ENCODE data around the gene RER1.
A peak's percentile ranks its signal among the peaks of the same experiment; 100 is the strongest.

RER1 gene

GRCh38 chr1:2377751-2378440, 13.7 kb upstream of the RER1 start:
- Histone ChIP-seq H3K9me3 (ENCODE audit: control insufficient read depth in 5 of 5, low read length in 5 of 5) (no peaks in the 10 kb centered on the region), H3K9ac (ENCODE audit: low read length in 5 of 5) (no peak overlapping the region), H3K36me3 (ENCODE audit: control insufficient read depth in 5 of 5, insufficient read depth in 5 of 5, low read length in 5 of 5) (no peaks in the 10 kb centered on the region), H3K27ac (ENCODE audit: low read depth, low read length) (no peak overlapping the region), H3K4me3 (ENCODE audit: low read depth in 1 of 5, low read length in 5 of 5) (no peak overlapping the region), H3K27me3 (ENCODE audit: control insufficient read depth in 5 of 5, insufficient read depth in 4 of 5, low read length in 5 of 5) (no peaks in the 10 kb centered on the region), H3K4me1 (ENCODE audit: control insufficient read depth in 5 of 5, insufficient read depth in 5 of 5, low read length in 5 of 5) (peaks cover 0 to 18% (median 14%) of the 10 kb centered on the region in 5 donors)

- Histone ChIP-seq H3K4me3 (ENCODE audit: low read depth in 1 of 5, low read length in 5 of 5) (no peak overlapping the region), H3K9ac (ENCODE audit: low read length in 5 of 5) (no peak overlapping the region), H3K9me3 (ENCODE audit: control insufficient read depth in 5 of 5, low read length in 5 of 5) (no peaks in the 10 kb centered on the region), H3K27ac (ENCODE audit: low read depth, low read length) (no peak overlapping the region), H3K4me1 (ENCODE audit: control insufficient read depth in 5 of 5, insufficient read depth in 5 of 5, low read length in 5 of 5) (peaks cover 0 to 18% (median 14%) of the 10 kb centered on the region in 5 donors), H3K27me3 (ENCODE audit: control insufficient read depth in 5 of 5, insufficient read depth in 4 of 5, low read length in 5 of 5) (no peaks in the 10 kb centered on the region), H3K36me3 (ENCODE audit: control insufficient read depth in 5 of 5, insufficient read depth in 5 of 5, low read length in 5 of 5) (no peaks in the 10 kb centered on the region)
Observed at GRCh38 chr1:2378441-2378851, 13.2 kb upstream of the RER1 start.

GRCh38 chr1:2378956-2379732, 12.5 kb upstream of the RER1 start:
- H3K27ac ChIP-seq (ENCODE audit: low read depth, low read length) = no peak overlapping the region
- no peaks in the 10 kb centered on the region for H3K9me3 ChIP-seq (ENCODE audit: control insufficient read depth in 5 of 5, low read length in 5 of 5)
- H3K4me3 ChIP-seq (ENCODE audit: low read depth in 1 of 5, low read length in 5 of 5) = no peak overlapping the region

GRCh38 chr1:2379733-2380404, 11.8 kb upstream of the RER1 start:
- no peak overlapping the region for H3K27ac ChIP-seq (ENCODE audit: low read depth, low read length)
- H3K9me3 ChIP-seq (ENCODE audit: control insufficient read depth in 5 of 5, low read length in 5 of 5) = no peaks in the 10 kb centered on the region
- no peaks in the 10 kb centered on the region for H3K27me3 ChIP-seq (ENCODE audit: control insufficient read depth in 5 of 5, insufficient read depth in 4 of 5, low read length in 5 of 5)
- no peaks in the 10 kb centered on the region for H3K36me3 ChIP-seq (ENCODE audit: control insufficient read depth in 5 of 5, insufficient read depth in 5 of 5, low read length in 5 of 5)
- no peak overlapping the region for H3K4me3 ChIP-seq (ENCODE audit: low read depth in 1 of 5, low read length in 5 of 5)
- H3K4me1 ChIP-seq (ENCODE audit: control insufficient read depth in 5 of 5, insufficient read depth in 5 of 5, low read length in 5 of 5) = peaks cover 0 to 18% (median 14%) of the 10 kb centered on the region in 5 donors
- no peak overlapping the region for H3K9ac ChIP-seq (ENCODE audit: low read length in 5 of 5)

More at GRCh38 chr1:2378956-2379732, 12.5 kb upstream of the RER1 start:
- Histone ChIP-seq H3K36me3 (ENCODE audit: control insufficient read depth in 5 of 5, insufficient read depth in 5 of 5, low read length in 5 of 5) (no peaks in the 10 kb centered on the region), H3K27me3 (ENCODE audit: control insufficient read depth in 5 of 5, insufficient read depth in 4 of 5, low read length in 5 of 5) (no peaks in the 10 kb centered on the region), H3K9ac (ENCODE audit: low read length in 5 of 5) (no peak overlapping the region), H3K4me1 (ENCODE audit: control insufficient read depth in 5 of 5, insufficient read depth in 5 of 5, low read length in 5 of 5) (peaks cover 0 to 18% (median 14%) of the 10 kb centered on the region in 5 donors)

GRCh38 chr1:2380816-2381591, 10.6 kb upstream of the RER1 start:
- Histone ChIP-seq H3K27ac (ENCODE audit: low read depth, low read length) (no peak overlapping the region), H3K9me3 (ENCODE audit: control insufficient read depth in 5 of 5, low read length in 5 of 5) (no peaks in the 10 kb centered on the region), H3K9ac (ENCODE audit: low read length in 5 of 5) (peak overlapping the region in 1 of 5 donors; percentile 25), H3K36me3 (ENCODE audit: control insufficient read depth in 5 of 5, insufficient read depth in 5 of 5, low read length in 5 of 5) (no peaks in the 10 kb centered on the region), H3K4me3 (ENCODE audit: low read depth in 1 of 5, low read length in 5 of 5) (no peak overlapping the region), H3K4me1 (ENCODE audit: control insufficient read depth in 5 of 5, insufficient read depth in 5 of 5, low read length in 5 of 5) (peaks cover 0 to 18% (median 14%) of the 10 kb centered on the region in 5 donors), H3K27me3 (ENCODE audit: control insufficient read depth in 5 of 5, insufficient read depth in 4 of 5, low read length in 5 of 5) (no peaks in the 10 kb centered on the region)

GRCh38 chr1:2381741-2382620, 9.7 kb upstream of the RER1 start:
- Histone ChIP-seq H3K4me3 (ENCODE audit: low read depth in 1 of 5, low read length in 5 of 5) (no peak overlapping the region), H3K27ac (ENCODE audit: low read depth, low read length) (no peak overlapping the region), H3K9ac (ENCODE audit: low read length in 5 of 5) (no peak overlapping the region), H3K36me3 (ENCODE audit: control insufficient read depth in 5 of 5, insufficient read depth in 5 of 5, low read length in 5 of 5) (peaks cover 0 to under 1% (median 0%) of the 10 kb centered on the region in 5 donors), H3K9me3 (ENCODE audit: control insufficient read depth in 5 of 5, low read length in 5 of 5) (no peaks in the 10 kb centered on the region), H3K27me3 (ENCODE audit: control insufficient read depth in 5 of 5, insufficient read depth in 4 of 5, low read length in 5 of 5) (no peaks in the 10 kb centered on the region), H3K4me1 (ENCODE audit: control insufficient read depth in 5 of 5, insufficient read depth in 5 of 5, low read length in 5 of 5) (peaks cover 0 to 18% (median 14%) of the 10 kb centered on the region in 5 donors)

GRCh38 chr1:2382621-2383361, 8.8 kb upstream of the RER1 start:
- peaks cover 0 to 7% (median 3%) of the 10 kb centered on the region in 5 donors for H3K36me3 ChIP-seq (ENCODE audit: control insufficient read depth in 5 of 5, insufficient read depth in 5 of 5, low read length in 5 of 5)
- no peaks in the 10 kb centered on the region for H3K27me3 ChIP-seq (ENCODE audit: control insufficient read depth in 5 of 5, insufficient read depth in 4 of 5, low read length in 5 of 5)
- no peak overlapping the region for H3K4me3 ChIP-seq (ENCODE audit: low read depth in 1 of 5, low read length in 5 of 5)
- H3K27ac ChIP-seq (ENCODE audit: low read depth, low read length) = no peak overlapping the region
- no peak overlapping the region for H3K9ac ChIP-seq (ENCODE audit: low read length in 5 of 5)
- H3K4me1 ChIP-seq (ENCODE audit: control insufficient read depth in 5 of 5, insufficient read depth in 5 of 5, low read length in 5 of 5) = peaks cover 0 to 18% (median 14%) of the 10 kb centered on the region in 5 donors
- H3K9me3 ChIP-seq (ENCODE audit: control insufficient read depth in 5 of 5, low read length in 5 of 5) = no peaks in the 10 kb centered on the region

GRCh38 chr1:2383576-2383975, 8.1 kb upstream of the RER1 start:
- H3K9me3 ChIP-seq (ENCODE audit: control insufficient read depth in 5 of 5, low read length in 5 of 5) = no peaks in the 10 kb centered on the region
- no peak overlapping the region for H3K4me3 ChIP-seq (ENCODE audit: low read depth in 1 of 5, low read length in 5 of 5)
- peaks cover 0 to 18% (median 14%) of the 10 kb centered on the region in 5 donors for H3K4me1 ChIP-seq (ENCODE audit: control insufficient read depth in 5 of 5, insufficient read depth in 5 of 5, low read length in 5 of 5)
- peaks cover 0 to 7% (median 3%) of the 10 kb centered on the region in 5 donors for H3K36me3 ChIP-seq (ENCODE audit: control insufficient read depth in 5 of 5, insufficient read depth in 5 of 5, low read length in 5 of 5)
- H3K27me3 ChIP-seq (ENCODE audit: control insufficient read depth in 5 of 5, insufficient read depth in 4 of 5, low read length in 5 of 5) = no peaks in the 10 kb centered on the region
- H3K9ac ChIP-seq (ENCODE audit: low read length in 5 of 5) = no peak overlapping the region
- no peak overlapping the region for H3K27ac ChIP-seq (ENCODE audit: low read depth, low read length)

Measured in subcutaneous abdominal adipose tissue (tissue), 5 donors.